ENCODE data around the gene FOXL2.

Gene FOXL2
- 0 to 1.9 (median 0) reads per million in 17 experiments for total RNA-seq

DNA sequence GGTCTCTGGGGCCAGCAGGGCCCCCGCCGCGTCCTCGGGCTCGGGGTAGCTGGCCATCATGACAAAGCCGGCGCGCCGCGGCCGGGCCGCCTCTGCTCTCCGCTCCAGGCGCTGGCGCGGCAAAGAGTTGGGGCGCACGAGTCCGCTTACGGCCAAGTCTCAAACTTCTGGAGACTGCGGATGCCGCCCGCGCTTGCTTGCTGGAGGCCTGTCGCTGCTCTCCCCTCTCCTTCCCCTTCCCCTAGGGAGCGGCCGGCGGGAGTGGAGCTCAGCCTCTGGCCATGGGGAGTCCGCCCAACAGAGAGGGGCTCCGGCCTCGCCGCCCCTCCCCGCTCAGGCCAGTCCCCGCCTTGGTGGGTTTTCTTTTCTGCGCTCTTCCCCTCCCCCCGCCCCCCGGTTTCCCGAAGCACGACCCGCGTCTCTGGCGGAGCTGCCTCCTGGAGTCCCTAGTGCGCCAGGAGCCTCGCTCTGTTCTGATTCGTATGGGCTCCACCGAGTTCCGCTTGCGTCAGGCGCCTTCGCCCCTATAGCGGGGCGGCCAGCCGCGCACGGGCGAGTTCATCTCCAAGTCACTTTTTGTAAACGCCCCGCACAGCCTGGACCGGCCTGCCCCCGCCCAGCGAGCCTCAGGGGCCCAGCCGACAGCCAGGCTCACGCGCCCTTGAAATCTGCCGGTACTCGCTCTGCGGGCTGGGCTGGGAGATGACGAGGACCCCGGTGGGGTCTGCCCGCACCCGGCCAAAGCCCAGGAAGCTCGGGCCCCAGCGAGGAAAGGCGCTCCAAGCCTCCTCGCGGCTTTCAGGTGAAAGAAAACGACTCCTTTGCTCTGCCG is at the start of gene FOXL2, which contains the start of gene FOXL2NB:
Gene FOXL2 (minus strand): TSS at position 475 of the 832 bp plus-strand sequence. CDS start 415 bp downstream, at position 60.
Gene FOXL2NB (plus strand): TSS at position 555 of the 832 bp plus-strand sequence. CDS start 148 bp downstream, at position 703.
- peak; percentile 43 to 62 (median 52) for DNase-seq

DNA sequence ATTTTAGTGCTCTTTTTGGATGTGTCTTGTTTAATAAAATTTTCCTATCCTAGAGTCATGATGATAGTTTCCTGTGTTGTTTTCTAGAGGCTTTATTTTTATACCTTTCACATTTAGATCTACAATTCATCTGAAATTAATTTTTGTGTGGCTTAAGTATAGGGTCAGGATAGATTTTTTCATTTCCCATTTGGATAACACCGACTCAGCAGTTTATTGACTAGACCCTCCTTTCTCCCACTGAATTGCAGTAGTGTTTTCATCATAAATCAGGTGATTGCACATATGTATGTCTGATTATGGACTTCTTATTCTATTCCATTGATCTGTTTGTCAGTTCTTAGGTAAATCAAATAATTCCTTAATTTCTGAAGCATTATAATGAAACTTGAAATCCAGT is 48.8 kb upstream of the FOXL2 start:
- no peak for DNase-seq

DNA sequence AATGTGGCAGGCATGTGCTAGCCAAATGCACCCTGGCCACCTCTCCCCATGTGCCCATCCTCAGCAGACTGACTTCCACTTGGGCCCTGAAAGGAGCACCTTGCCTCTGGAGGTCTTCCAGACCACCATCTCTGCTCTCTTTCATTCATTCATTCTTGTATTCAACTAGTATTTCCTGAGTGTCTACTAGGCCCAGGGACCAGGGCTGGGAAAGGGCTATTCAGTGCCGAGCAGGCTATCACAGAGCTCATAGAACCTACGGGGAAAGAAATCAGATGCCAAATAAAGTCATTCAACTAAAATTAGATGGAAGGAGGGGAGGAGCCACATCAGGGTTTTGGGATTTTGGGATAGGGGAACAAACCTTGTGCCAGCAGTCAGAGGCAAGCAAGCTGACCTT is 40.2 kb upstream of the FOXL2 start:
- DNase-seq = no peak

DNA sequence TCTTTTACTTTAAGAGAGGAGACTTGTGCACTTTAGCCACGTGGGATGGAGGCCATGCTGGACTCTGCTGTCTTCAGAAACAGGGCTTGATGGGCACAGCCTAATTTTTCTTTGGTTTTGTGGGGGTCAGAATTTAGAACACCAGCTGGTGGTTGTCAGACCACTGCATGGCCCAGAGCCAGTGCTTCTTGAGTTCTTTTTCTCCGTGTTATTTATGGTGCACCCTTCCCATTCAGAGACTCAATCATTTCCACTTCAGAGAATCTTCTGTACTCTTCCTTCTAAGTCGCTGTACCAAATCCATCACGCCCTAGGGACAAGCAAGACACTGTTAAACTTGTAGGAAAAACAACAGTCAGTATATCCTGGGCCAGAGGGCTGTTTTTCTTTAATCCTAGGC is 39.0 kb upstream of the FOXL2 start:
- no peak for DNase-seq

DNA sequence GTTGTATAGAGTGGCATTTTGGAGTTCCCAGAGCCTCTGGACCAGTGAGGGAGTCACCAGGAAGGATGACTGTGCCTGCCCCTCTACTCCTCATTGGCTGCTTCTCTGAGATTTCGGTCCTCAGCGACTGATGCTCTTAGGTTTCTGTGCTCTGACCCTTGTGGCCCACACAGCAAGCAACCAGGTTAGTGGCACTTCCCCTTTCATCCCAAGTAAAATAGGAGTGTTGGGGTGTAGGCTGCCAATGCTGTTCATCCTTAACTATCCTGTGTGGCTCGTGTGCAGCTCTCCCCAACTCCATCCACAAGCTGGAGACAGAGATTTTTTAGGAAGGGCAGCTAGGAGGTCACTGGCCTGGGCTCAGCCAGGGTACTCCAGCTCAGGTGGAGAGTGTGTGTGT is 37.9 kb upstream of the FOXL2 start:
- no peak for DNase-seq

DNA sequence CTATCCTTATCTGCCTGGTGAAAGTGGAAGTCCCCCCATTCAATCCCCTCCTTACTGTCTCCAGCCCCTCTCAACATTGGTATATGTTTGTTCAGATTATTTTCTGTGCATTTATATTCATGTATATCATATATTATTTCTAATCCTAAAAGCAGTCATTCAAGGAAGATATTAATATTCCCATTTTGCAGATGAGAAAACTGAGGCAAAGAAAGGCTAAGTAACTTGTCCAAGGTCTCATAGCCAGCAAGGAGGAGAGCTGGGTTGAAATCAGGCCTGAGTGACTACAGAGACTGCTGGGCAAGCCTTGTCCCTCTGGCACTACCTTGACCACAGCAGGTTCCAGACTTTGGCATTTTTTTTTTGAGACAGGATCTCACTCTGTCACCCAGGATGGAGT is 29.1 kb upstream of the FOXL2 start:
- no peak for DNase-seq

DNA sequence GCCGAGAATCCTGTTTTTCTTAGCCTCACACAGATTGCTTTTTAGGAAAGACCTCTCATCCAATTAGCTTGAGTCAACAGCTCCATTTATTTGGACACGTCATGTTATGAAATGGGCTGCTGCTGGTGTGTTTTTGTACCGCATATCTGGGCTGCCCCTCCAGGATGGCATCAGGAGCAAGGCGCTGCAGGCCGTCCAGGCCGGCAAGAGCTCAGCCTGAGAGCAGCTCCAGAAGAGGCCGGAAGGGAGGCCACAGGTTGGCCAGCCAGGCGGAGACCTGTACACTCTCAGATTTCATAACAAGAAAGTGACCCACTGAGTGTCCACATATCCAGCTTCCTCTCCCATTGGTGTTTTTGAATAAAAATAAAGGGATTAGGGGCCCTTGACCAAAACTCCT is 28.4 kb upstream of the FOXL2 start:
- DNase-seq = no peak

DNA sequence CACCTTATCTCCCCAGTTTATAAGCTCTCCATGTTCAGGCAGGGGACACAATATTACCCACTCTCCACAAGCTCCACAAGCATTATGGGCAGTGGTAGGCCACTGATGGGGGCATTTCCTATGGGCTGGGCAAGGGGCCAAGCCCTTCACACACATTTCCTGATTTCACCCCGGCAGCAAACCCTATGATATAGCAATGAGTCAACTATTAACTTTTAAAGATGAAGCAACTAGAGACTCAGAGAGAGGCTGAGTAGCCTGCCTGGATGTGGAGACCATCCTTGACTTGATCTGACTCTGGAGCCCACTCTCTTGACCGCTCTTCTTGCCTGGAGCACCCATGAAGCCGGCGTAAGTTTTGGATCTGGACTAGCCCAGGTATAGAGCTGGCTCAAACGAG is 27.5 kb upstream of the FOXL2 start:
- no peak for DNase-seq

DNA sequence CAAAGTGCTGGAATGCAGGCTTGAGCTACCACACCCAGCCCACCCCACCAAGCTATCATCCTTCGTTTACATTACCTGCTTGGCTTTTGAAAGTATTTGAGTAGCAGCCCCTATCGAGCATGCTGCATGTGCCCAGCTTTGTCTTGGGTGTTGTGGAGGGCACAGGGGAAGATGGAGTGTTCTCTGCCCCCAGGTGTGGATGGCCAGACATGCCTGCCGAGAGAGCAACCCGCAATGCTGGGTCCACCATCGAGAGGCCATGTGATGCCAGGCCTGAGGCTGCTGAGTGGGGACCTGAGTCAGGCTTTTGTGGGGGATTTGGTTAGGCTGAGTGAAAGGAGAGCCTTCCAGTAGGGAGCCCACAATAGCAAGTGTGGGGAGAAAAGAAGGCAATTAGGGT is 26.0 kb upstream of the FOXL2 start:
- DNase-seq = no peak

DNA sequence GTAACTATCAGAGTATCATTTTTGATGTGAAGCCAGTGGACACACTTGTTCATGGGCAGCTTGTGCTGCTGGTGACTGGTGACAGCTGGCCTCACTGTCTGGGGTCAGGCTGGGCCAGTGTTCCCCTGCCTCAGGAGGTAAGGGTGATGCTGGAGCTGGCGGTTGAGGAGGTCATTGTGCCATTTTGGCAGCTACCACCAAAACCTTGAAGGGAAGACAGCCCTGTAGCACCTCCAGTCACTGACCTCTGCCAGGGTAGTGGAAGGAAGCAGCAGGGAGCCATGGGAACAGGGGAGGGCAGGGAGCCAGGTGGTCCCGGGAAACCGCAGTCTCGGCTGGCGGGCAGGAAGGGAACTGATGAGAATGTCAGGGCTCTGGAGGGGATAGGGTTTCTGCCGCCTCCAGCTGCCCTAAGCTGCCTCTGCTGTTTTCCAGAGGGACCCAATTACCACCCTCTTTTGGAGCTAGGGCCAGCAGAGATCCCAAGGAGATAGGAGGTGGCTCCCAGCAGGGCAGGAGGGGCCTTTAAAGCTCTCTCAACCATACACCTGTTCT is 24.9 kb upstream of the FOXL2 start:
- DNase-seq = no peak

DNA sequence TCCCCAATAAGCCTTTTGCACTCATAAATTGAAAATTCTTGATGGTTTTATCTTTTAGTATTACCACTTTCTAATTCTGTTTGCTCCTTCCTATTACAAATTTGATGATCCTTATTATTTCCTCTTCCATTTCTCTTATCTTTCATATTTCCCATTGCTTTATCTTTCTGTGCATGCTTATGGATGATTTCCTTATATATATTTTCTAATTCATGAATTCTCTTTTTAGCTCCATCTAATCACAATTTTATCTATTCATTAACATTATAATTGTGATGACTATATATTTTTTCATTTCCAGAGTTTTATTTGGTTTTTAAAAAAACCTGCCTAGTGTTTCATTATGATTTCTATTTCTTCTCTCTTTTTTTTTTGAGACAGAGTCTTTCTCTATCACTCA is 18.0 kb upstream of the FOXL2 start:
- no peak for DNase-seq

DNA sequence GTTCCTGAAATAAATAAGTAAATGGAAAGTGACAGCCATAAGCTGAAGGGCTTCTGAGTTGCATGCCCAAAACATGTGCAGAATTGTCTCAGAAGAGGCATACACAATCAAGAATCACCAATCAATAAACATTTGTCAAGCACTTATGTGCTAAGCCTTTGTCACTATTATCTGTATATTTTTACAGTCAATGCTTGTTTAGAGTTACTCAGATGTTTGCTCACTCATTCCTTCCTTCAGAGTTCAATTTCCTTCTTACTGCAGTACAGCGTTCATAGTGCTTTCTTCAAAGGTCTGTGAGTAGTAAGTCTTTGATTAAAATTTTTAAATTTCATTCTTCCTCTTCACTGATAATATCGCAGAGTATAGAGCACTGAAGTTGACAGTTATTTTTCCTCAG is 17.3 kb upstream of the FOXL2 start:
- no peak for DNase-seq

DNA sequence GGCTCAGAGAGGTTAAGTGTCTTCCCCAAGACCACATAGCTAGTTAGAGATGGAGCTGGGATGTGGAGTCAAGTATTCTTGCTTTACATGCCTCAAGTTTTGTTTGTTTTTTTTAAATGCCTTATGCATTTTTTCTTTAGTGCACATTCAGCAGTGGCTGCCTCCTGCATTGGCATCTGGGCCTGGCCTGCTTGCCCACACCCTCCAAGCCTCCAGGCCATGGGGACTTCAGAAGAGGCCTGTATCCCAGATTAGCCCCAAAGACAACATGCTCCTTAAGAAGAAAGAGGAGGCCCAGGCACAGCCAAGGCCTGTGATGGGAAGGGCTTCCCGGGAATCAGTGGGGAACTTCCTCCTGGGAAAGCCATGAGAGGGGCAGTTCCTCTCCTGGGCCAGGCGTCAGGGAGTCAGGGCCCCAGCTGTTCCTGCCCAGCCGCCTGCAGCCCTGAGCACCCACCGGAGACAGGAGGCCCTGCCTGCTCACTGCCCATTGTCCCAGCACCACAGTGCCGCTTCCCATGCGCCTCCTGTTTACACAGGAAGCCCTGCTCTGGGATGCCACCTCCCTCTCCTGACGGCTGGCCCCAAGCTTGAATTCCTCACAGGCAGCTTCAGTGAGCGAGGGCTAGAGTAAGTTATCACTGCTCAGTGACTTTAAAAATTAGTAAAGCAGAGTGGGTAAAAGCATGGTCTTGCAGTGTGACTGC is 16.1 kb upstream of the FOXL2 start:
- no peak for DNase-seq

DNA sequence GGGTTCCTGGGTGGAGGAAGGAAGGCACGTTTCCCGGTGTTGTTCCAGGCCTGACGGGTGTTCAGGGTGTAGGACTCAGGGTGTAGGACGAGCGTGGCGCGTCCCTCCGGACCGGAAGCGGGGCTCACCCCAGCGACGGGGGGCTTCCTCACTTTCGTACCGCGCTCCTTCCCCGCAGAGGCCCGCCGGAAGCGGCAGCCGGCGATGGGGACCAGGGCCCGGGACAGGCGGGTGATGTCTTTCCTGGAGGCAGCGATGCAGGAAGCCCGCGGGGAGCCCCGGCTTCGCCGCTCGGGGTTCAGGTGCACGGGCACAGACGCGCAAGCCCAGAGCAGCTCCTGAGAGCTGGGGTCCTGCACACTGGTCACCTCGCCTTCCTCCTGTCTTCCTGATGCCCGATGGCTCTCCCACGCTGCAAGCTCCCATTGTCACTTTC is 13.5 kb upstream of the FOXL2 start:
- no peak for DNase-seq

DNA sequence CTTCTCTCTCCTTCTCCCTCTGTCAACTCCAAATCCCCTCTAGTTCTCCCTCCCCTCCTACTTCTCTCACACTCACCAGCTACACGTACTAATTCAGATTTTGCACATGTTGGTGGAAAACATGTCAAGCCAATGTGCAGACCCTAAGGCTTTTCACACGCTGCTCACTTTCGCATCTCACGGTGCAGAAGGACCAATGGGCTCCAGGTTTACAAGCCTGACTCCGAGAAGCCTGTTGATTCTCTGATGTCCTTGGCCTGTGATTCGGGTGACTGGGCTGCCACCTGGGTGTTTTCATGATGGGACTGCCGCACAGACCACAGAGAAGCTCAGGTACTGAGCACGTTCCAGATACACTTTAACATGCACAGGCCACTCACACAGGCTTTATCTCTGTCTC is 3.8 kb upstream of the FOXL2 start:
- no peak for DNase-seq

DNA sequence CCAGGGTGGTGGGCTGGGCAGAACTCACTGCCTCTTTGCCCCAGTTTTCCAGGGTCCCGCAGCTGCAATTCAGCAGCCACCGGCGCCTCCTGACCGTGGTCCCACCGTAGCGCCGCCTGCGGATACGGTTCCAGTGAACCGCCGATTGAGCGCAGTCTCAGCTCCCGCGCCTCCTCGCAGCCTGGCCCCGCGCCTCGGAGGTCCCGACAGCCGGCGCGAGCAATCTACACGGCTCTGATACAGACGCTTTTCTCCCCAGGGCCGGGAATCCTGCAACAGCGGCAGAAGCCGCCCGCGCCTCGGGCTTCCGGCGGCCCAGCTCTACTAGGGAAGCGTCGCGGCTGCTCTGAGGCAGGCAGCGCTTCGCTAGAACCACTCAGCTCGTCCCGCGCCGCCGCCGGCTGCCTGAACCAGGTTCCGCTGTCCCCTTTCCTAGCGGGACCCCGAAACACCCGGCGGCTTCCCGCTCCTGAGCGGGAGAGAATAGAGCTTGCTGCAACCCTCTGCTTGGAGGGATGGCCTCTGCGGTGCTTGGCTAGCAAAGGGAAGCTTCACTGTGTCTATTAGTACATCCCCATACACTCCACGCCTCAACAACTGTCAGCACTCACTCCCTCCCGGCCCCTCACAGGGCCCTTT is 3.2 kb upstream of the FOXL2 start:
- peak; percentile 43 to 78 (median 62) for DNase-seq

DNA sequence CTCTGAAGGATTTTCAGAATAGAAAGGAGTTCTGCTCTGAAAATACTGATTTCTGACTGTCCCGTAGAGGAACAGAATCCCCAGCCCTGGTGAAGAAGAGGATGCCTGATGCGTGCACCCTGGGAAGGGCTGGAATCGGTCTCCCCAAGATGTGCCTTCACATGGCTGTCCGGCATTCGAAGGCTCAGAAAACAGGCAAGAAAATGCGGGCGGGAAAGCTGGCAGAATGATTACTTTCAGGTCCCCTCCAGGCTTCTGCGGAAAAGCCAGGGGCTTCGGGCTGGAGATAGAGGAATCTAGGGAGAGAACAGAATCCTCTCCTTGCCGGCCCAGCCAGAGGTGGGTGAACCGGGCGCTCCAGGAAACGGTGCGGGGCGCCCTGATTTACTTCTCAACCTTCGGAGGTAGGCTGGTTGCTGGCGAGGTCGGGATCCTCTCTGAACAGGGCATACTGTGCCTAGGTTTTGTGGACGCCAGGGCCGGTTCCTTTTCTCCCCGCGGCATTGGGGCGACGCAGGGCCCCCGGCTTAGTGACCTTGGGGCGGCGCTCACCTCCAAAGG is 2.6 kb upstream of the FOXL2 start:
- DNase-seq = peak in 2 of 4 experiments; percentile 4 to 16

DNA sequence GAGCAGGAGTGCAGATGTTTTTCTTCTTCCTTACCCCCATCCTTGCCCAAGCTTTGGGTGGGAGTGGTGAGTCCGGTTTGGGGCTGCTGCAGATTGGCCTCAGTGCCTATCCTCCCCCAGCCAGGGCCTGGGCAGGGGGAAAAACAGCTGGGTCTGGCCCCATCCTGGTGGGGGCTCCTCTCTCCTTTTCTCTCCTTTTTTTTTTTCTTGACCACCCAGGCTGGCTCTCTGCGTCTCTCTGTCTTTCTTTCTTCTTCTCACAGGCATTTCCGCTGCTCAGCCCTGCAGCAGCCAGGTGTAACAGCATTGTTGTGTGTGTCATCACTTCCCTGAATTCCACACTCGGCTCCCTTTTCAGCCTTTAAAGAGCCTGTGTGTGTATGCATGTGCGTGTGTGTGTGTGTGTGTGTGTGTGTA is 2.1 kb upstream of the FOXL2 start:
- DNase-seq = no peak

DNA sequence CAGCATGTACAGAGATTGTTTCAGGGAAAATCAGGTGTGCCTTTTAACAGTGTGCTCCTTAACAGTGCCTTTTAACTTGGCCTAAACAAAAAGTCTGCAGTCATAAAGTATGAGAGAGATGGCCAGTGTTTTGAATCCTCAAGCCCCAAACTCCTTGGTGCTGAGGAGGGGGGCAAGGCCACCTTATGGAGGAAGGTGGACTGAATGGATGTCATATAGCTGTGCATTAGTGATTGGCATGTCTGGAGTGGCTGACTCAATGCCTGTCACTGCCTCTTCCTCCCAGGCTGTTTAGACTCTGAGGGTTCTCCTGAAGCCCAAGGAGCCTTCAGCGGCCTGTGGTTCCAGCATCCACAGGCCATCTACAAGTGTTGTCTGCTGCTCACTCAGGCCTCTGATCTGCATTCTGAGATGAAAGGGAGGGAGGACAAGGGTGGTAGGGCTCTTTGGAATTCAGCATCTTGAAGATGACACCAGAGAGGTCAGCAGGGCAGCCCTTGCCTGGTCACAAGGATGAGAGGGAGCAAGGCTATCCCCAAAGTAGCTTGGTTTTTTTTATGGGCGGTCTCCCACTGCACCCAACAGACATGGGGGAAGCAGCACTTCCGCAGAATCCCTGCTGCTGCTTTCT is 1.5 kb upstream of the FOXL2 start:
- peak in 1 of 4 experiments; percentile 11 for DNase-seq

DNA sequence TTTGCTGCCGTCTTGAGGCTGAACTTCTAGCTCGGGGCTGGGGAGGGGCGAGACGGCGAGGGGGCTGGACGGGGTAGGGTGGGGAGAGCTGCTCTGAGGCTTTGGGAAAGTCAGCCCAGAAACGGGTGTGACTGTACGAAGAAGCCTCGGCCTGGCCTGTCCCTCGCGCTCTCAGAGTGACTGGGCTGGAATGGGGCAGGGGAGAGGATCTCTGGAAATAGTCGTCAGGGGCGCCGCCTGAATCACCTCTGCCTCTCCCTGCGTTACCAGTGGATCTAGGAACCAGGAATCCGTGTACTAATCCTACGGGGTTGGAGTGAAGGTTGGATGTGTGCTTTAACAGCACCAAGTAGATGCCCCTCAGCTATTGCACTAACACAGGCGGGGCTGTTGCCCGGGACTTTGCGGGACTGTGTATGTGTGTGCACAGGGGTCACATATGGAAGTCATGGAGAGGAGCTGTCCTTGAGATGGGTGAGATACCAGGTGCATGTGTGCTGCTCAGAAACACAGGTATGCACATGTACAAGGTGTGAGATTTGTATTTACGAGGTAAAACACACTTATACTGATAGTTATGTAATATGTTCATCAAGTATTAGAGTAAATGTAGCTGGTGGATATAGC is 671 bp upstream of the FOXL2 start:
- no peak for DNase-seq
